Nephron progenitor cell (in vitro differentiated cells): ENCODE data around the gene RAPGEF2.
A peak's percentile ranks its signal among the peaks of the same experiment; 100 is the strongest.

Experiments
- DNase-seq: peaks from one replicate; pipeline ENCODE4 v3.0.0; 2021
- H3K27ac Mint-ChIP-seq: 2 replicates; pipeline ENCODE4 v1.8.0; 2021; ENCODE audit warnings: mild to moderate bottlenecking, moderate library complexity, mixed read lengths
- H3K27me3 Mint-ChIP-seq: 2 replicates; pipeline ENCODE4 v1.8.0; 2021; ENCODE audit warnings: mild to moderate bottlenecking, low read depth, mixed read lengths; ENCODE audit not compliant: poor library complexity
- H3K36me3 Mint-ChIP-seq: 2 replicates; pipeline ENCODE4 v1.8.0; 2021; ENCODE audit warnings: low read depth, mixed read lengths
- H3K4me1 Mint-ChIP-seq: 2 replicates; pipeline ENCODE4 v1.8.0; 2021; ENCODE audit warnings: mixed read lengths
- H3K4me3 Mint-ChIP-seq: 2 replicates; pipeline ENCODE4 v1.8.0; 2021; ENCODE audit warnings: mild to moderate bottlenecking, moderate library complexity, mixed read lengths
- H3K9me3 Mint-ChIP-seq: 2 replicates; pipeline ENCODE4 v1.8.0; 2021; ENCODE audit warnings: mild to moderate bottlenecking, moderate library complexity, mixed read lengths
- CTCF ChIP-seq: fragments of 200-600 bp; sonication (generic); IDR thresholded peaks from 2 replicates; pipeline ENCODE4 v1.5.0; 2021; ENCODE audit warnings: antibody characterized with exemption

RAPGEF2 gene

DNA sequence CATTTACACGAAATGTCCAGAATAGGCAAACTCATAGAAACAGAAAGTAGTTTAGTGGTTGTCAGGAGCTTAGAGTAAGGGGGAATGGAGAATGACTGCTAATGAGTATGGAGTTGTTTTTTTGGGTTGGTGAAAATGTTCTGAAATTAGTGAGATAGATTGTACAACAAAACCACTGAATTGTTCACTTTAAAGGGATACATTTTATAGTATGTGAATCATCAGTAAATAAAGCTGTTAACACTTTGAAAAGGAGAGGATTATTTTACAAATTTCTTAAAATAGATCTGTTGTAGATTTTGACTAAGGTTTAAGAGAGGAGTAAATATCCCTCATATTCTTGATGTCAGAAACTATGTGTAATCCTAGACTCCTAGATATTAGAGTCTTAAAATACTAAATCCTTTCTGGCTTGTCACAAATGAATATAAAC is 82.7 kb downstream of the RAPGEF2 start:
- Mint-ChIP-seq H3K4me3 (no peak overlapping the region), H3K9me3 (peaks cover 8% of the 10 kb centered on the region), H3K27me3 (peaks cover 3% of the 10 kb centered on the region), H3K36me3 (peaks cover 4% of the 10 kb centered on the region), H3K4me1 (peaks cover 10% of the 10 kb centered on the region), H3K27ac (no peak overlapping the region)
- DNase-seq = no peak
- no peak for TF ChIP-seq CTCF

DNA sequence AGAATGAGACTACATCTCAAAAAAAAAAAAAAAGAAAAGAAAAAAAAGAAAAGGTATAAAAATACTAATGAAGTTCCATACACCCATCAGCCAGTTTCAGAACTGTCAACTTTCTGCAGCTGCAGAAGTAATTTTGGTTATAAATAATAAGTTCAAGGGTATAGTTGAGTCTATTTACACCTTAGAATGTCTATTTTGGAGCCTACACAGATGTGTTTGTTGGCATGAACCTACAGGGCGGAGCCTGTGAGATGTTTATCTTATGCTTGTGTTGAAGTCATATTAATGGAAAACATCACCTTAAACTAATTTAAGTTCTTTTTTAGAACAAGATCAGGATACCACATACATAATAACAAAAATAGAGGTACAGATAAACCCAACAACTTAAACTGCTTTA is 85.8 kb downstream of the RAPGEF2 start:
- peaks cover 10% of the 10 kb centered on the region for H3K4me1 Mint-ChIP-seq
- H3K9me3 Mint-ChIP-seq = peaks cover 4% of the 10 kb centered on the region
- H3K4me3 Mint-ChIP-seq = no peak overlapping the region
- H3K36me3 Mint-ChIP-seq = no peaks in the 10 kb centered on the region
- no peak for TF ChIP-seq CTCF
- no peak overlapping the region for H3K27ac Mint-ChIP-seq
- no peak for DNase-seq
- peaks cover 3% of the 10 kb centered on the region for H3K27me3 Mint-ChIP-seq

- H3K36me3 Mint-ChIP-seq = peaks cover 5% of the 10 kb centered on the region
- H3K4me1 Mint-ChIP-seq = peaks cover 10% of the 10 kb centered on the region
- peaks cover 3% of the 10 kb centered on the region for H3K27me3 Mint-ChIP-seq
- no peak for DNase-seq
- no peak overlapping the region for H3K27ac Mint-ChIP-seq
- no peak for TF ChIP-seq CTCF
- no peaks in the 10 kb centered on the region for H3K9me3 Mint-ChIP-seq
- H3K4me3 Mint-ChIP-seq = no peak overlapping the region
Observed at GRCh38 chr4:159190651-159191050, 87.8 kb downstream of the RAPGEF2 start.

DNA sequence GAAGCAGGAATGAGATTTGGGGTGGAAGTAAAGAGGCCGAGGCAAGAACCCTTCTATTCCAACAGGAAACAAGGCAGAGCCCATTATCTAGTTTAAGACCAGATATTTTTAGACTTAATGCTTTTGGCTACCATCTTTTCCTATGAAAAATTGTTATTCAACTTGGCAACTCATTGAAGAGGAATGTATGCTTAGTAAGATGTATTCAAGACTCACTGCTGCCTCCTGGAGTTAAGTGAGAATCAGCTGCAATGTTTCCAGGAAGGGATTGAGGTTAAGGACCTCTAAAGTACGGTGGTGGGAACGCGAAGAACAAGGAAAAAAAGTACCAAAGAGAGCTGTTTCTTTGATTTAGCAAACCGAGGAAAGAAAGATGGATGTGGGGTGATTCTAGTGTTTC is 89.1 kb downstream of the RAPGEF2 start:
- peak; percentile 17 for TF ChIP-seq CTCF
- H3K4me1 Mint-ChIP-seq = peaks cover 16% of the 10 kb centered on the region
- H3K4me3 Mint-ChIP-seq = no peak overlapping the region
- DNase-seq = no peak
- peaks cover 5% of the 10 kb centered on the region for H3K36me3 Mint-ChIP-seq
- H3K27me3 Mint-ChIP-seq = peaks cover 3% of the 10 kb centered on the region
- no peaks in the 10 kb centered on the region for H3K9me3 Mint-ChIP-seq
- no peak overlapping the region for H3K27ac Mint-ChIP-seq

GRCh38 chr4:159193046-159193620 is 90.3 kb downstream of the RAPGEF2 start:
- no peak overlapping the region for H3K27ac Mint-ChIP-seq
- TF ChIP-seq CTCF = no peak
- H3K36me3 Mint-ChIP-seq = peaks cover 5% of the 10 kb centered on the region
- H3K4me3 Mint-ChIP-seq = no peak overlapping the region
- peaks cover 26% of the 10 kb centered on the region for H3K4me1 Mint-ChIP-seq
- H3K9me3 Mint-ChIP-seq = no peaks in the 10 kb centered on the region
- peaks cover 3% of the 10 kb centered on the region for H3K27me3 Mint-ChIP-seq
- DNase-seq = no peak

DNA sequence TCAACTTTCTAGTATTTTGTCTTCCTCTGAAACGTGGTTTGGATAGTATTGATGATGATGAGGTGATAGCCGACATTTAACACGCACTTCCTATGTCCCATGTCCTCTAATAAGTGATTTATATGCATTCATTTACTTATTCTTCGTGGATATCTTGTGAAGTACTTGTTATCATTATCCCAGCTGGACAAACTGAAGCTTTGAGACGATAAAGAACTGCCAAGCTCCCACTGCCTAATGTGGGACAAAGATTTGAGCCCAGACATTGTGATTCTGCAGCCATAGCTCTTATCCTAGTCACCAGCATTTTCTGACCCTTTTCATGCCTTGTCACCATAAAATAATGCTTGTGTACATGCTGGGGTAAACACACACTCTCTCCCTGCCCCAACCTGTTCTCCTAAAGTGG is 92.5 kb downstream of the RAPGEF2 start:
- Mint-ChIP-seq H3K9me3 (no peaks in the 10 kb centered on the region), H3K27me3 (no peaks in the 10 kb centered on the region), H3K27ac (no peak overlapping the region), H3K4me1 (peaks cover 18% of the 10 kb centered on the region), H3K36me3 (peaks cover 5% of the 10 kb centered on the region), H3K4me3 (no peak overlapping the region)
- TF ChIP-seq CTCF = no peak
- DNase-seq = no peak
